Measurements from ENCODE around the gene KRTAP10-1. TPM values are rescaled to one million over a fixed set of nuclear protein-coding genes. Genes with fewer than 3 reads are reported as not detected.

Gene KRTAP10-1
- total RNA-seq, 1 experiment from 2014 or later = not detected

DNA sequence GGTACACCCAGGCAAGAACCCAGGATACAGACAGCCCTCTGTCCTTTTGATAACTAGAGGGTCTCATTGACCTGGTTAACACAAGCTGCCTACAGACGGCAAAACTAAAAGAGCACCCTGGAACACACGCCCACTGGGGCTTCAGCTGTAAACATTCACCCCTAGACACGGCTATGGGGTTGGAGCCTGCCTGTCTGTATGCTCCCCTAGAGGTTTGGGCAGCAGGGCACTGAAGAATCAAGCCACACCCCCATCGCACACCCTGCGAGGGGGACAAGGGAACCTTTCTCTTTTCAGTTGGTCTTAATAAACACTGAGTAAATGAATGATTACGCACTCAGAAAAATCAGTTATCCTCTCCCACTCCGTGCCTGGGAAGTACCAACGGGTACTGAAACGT is 49.2 kb downstream of the KRTAP10-1 start:
- Histone ChIP-seq H2BK120ac (ENCODE audit: low read depth, low read length, poor library complexity, severe bottlenecking) (no peak overlapping the region), H3K18ac (ENCODE audit: insufficient read length, low read depth, low read length) (no peak overlapping the region), H2BK5ac (ENCODE audit: insufficient read length, low read length) (no peak overlapping the region), H3K23me2 (ENCODE audit: insufficient read length, low read depth, low read length, poor library complexity, severe bottlenecking) (peaks cover 3% of the 10 kb centered on the region), H3K4me2 (ENCODE audit: insufficient read depth, insufficient read length, low read length) (no peak overlapping the region), H3K14ac (ENCODE audit: insufficient read depth, low read length) (no peak overlapping the region), H2AFZ (ENCODE audit: low read length) (no peak overlapping the region), H3K79me2 (ENCODE audit: insufficient read depth, low read length) (peaks cover 7% of the 10 kb centered on the region; the same call in 1 of the 2 replicates), H3K9ac (ENCODE audit: extremely low read depth, insufficient read length, low read length) (no peak overlapping the region), H3K27me3 (ENCODE audit: insufficient read depth, low read length) (no peaks in the 10 kb centered on the region), H2AK5ac (ENCODE audit: insufficient read length, low read length) (no peak overlapping the region), H3K9me3 (ENCODE audit: control insufficient read depth, low read depth, low read length) (peaks cover 24% of the 10 kb centered on the region), H2BK15ac (ENCODE audit: low read depth, low read length) (no peak overlapping the region), H3K56ac (ENCODE audit: insufficient read length, low read depth, low read length) (no peak overlapping the region), H3K79me1 (ENCODE audit: insufficient read depth, low read depth, low read length, poor library complexity, severe bottlenecking) (peaks cover 6% of the 10 kb centered on the region), H4K8ac (replicated peaks; ENCODE audit: insufficient read length, low read depth, low read length) (no peak overlapping the region), H3K27ac (ENCODE audit: insufficient read length, low read depth, low read length) (no peak overlapping the region), H4K5ac (ENCODE audit: insufficient read length, low read depth, low read length) (no peak overlapping the region), H2BK12ac (ENCODE audit: insufficient read length, low read depth, low read length) (no peak overlapping the region), H3K4me1 (ENCODE audit: insufficient read depth, low read length) (no peaks in the 10 kb centered on the region), H4K20me1 (ENCODE audit: control insufficient read depth, insufficient read depth, insufficient read length) (no peaks in the 10 kb centered on the region), H3T11ph (ENCODE audit: low read length) (no peak overlapping the region), H4K91ac (ENCODE audit: insufficient read length, low read depth, low read length) (no peak overlapping the region), H3K23ac (ENCODE audit: insufficient read length, low read depth, low read length) (no peak overlapping the region), H2BK20ac (ENCODE audit: low read depth, low read length, poor library complexity, severe bottlenecking) (no peak overlapping the region), H3K4ac (ENCODE audit: low read depth, low read length) (no peak overlapping the region)
- TF ChIP-seq, protein P1, sequence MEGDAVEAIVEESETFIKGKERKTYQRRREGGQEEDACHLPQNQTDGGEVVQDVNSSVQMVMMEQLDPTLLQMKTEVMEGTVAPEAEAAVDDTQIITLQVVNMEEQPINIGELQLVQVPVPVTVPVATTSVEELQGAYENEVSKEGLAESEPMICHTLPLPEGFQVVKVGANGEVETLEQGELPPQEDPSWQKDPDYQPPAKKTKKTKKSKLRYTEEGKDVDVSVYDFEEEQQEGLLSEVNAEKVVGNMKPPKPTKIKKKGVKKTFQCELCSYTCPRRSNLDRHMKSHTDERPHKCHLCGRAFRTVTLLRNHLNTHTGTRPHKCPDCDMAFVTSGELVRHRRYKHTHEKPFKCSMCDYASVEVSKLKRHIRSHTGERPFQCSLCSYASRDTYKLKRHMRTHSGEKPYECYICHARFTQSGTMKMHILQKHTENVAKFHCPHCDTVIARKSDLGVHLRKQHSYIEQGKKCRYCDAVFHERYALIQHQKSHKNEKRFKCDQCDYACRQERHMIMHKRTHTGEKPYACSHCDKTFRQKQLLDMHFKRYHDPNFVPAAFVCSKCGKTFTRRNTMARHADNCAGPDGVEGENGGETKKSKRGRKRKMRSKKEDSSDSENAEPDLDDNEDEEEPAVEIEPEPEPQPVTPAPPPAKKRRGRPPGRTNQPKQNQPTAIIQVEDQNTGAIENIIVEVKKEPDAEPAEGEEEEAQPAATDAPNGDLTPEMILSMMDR (conservative IDR thresholded peaks at IDR 0.05) = no peak
- Mint-ChIP-seq H3K36me3 (ENCODE audit: insufficient read depth in 1 of 3, low read depth in 3 of 3) (peaks cover 35 to 53% (median 41%) of the 10 kb centered on the region in 3 experiments), H3K9me3 (peaks cover 28 to 34% of the 10 kb centered on the region in 2 experiments), H3K4me3 (no peak overlapping the region), H3K27me3 (ENCODE audit: low read depth) (peaks cover 2% of the 10 kb centered on the region; the same call in 1 of the 2 replicates), H3K4me1 (peaks cover 9 to 11% of the 10 kb centered on the region in 2 experiments), H3K27ac (no peak overlapping the region)
- no CpG with 5 or more reads among the region's 9 CpGs for WGBS (ENCODE audit: extremely low coverage, insufficient read length, low lambda C conversion rate)
- no peak for DNase-seq
